Measurements from ENCODE around the gene TANC1. TPM values are rescaled to one million over a fixed set of nuclear protein-coding genes. Genes with fewer than 3 reads are reported as not detected.

Gene TANC1
- total RNA-seq, result 10 to 100 TPM; 50.2 to 72.9 TPM

GRCh38 chr2:158968396-158969161 lies at the start of gene TANC1:
TSS of gene TANC1 (plus strand) at chr2:158968640. CDS start at chr2:159065911, 97,271 bp downstream.

Small RNA genes within 50 kb of the gene (small RNA-seq; reads per million reads assigned to genes)
- 0 reads per million in 2 donors for gene MIR6888
- gene RNU2-21P, result 0 reads per million in 2 donors
- 0 reads per million in 2 donors for gene RNU6-580P

Other genes starting within 250 kb of the TANC1 start
- gene DAPL1, start 173.3 kb upstream of the TANC1 start, total RNA-seq, result 10 to 100 TPM in 1 of 2 donors, 1 to 10 TPM in 1; 1.3 to 11.7 TPM